CD4-positive, CD25-positive, alpha-beta regulatory T cell (primary cell): Measurements from ENCODE around the gene CEACAM16. TPM values are rescaled to one million over a fixed set of nuclear protein-coding genes. Genes with fewer than 3 reads are reported as not detected.
"Not testable (repeated sequence)": the region's sequence is repeated elsewhere in the genome, so short reads cannot be mapped to it uniquely, and the experiment has no call there.

Source experiments
- ATAC-seq, 2 donors: fragments of 150-1000 bp; cut with Tn5 transposase; one replicate each; pipeline ENCODE4 v1.10.0; 2021; ENCODE audit warnings: low read depth in 2 of 2, moderate number of reproducible peaks in 2 of 2, moderate library complexity in 1 of 2
- DNase-seq, 3 donors: peaks; one replicate each; pipeline versions ENCODE4 v3.0.0 to v3.0.0-alpha.2; 2012 to 2022; ENCODE audit warnings: mixed read lengths in 1 of 3
- H3K27ac ChIP-seq: one replicate; pipeline ENCODE4 v1.7.0; 2013; ENCODE audit warnings: mild to moderate bottlenecking, low read length; ENCODE audit not compliant: insufficient read depth, poor library complexity, severe bottlenecking
- H3K27me3 ChIP-seq: one replicate; pipeline ENCODE4 v1.7.0; 2013; ENCODE audit warnings: low read length; ENCODE audit not compliant: control insufficient read depth, insufficient read depth
- H3K36me3 ChIP-seq: one replicate; pipeline ENCODE4 v1.7.0; 2013; ENCODE audit warnings: mild to moderate bottlenecking, low read length, moderate library complexity; ENCODE audit not compliant: control insufficient read depth, insufficient read depth
- H3K4me1 ChIP-seq: 2 replicates; pipeline ENCODE4 v1.7.0; 2013; ENCODE audit warnings: mild to moderate bottlenecking, low read length; ENCODE audit not compliant: insufficient read depth, control insufficient read depth, poor library complexity, severe bottlenecking
- H3K4me3 ChIP-seq: one replicate; pipeline ENCODE4 v1.7.0; 2013; ENCODE audit warnings: low read depth, mild to moderate bottlenecking, low read length, moderate library complexity
- H3K9me3 ChIP-seq, 2 experiments: 1 replicate in 1 of 2; 2 replicates in 1 of 2; pipeline ENCODE4 v1.7.0; 2013; ENCODE audit warnings: low read length in 2 of 2, mild to moderate bottlenecking in 1 of 2, moderate library complexity in 1 of 2; ENCODE audit not compliant: control insufficient read depth in 2 of 2
- H3K27ac Mint-ChIP-seq, 3 donors: one replicate each; pipeline ENCODE4 v1.8.0; 2020 to 2022; ENCODE audit warnings: mild to moderate bottlenecking in 3 of 3, mixed read lengths in 3 of 3, moderate library complexity in 2 of 3
- H3K27me3 Mint-ChIP-seq: one replicate; pipeline ENCODE4 v1.8.0; 2022; ENCODE audit warnings: mild to moderate bottlenecking, mixed read lengths
- H3K36me3 Mint-ChIP-seq: one replicate; pipeline ENCODE4 v1.8.0; 2020; ENCODE audit warnings: mixed read lengths
- H3K4me1 Mint-ChIP-seq, 4 donors: one replicate each; pipeline ENCODE4 v1.8.0; 2020 to 2022; ENCODE audit warnings: mixed read lengths in 4 of 4, mild to moderate bottlenecking in 1 of 4
- H3K4me3 Mint-ChIP-seq, 4 donors: one replicate each; pipeline ENCODE4 v1.8.0; 2020 to 2022; ENCODE audit warnings: mild to moderate bottlenecking in 4 of 4, mixed read lengths in 4 of 4, moderate library complexity in 3 of 4
- H3K9me3 Mint-ChIP-seq, 7 donors: one replicate each; pipeline ENCODE4 v1.8.0; 2020 to 2022; ENCODE audit warnings: mixed read lengths in 7 of 7, mild to moderate bottlenecking in 3 of 7, moderate library complexity in 2 of 7
- polyA plus RNA-seq, 4 donors: library from polyadenylated mRNA; unstranded; fragments of 300-500 nt; fragmentation: Illumina TruSeq; gene quantifications; one replicate each; pipeline ENCODE4 v1.2.3, GENCODE V29; 2021
- total RNA-seq: library from RNA; stranded (reverse); gene quantifications from one replicate; pipeline ENCODE4 v1.2.3, GENCODE V29; 2022

Gene CEACAM16
- total and polyA plus RNA-seq, 5 donors from 2014 or later = not detected

DNA sequence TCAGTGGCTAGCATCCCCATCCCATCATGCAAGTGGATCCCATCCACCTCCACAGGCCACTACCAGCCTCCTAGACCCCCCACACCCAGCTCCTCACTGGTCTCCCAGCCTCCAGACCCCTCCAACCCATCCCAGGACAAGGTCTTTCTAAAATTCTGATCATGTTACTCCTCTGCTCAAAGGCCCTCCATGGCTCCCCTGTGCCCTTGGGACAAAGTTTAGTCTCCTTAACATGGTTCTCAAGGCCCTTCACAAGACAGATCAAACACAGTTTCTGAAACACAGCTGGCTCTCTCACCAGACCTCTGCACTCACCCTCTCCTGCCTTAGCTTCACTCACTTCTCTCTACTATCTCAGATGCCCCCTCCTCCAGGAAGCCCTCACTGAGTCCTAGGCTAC lies 18.4 kb upstream of the CEACAM16 start:
- Histone ChIP-seq H3K27me3 (no peaks in the 10 kb centered on the region), H3K36me3 (no peaks in the 10 kb centered on the region), H3K9me3 (no peaks in the 10 kb centered on the region), H3K4me3 (no peak overlapping the region), H3K4me1 (no peaks in the 10 kb centered on the region), H3K27ac (no peak overlapping the region)
- H3K4me3 Mint-ChIP-seq = no peak overlapping the region
- no peak for DNase-seq
- H3K36me3 Mint-ChIP-seq = no peaks in the 10 kb centered on the region
- peaks cover 0 to 2% (median 0%) of the 10 kb centered on the region in 7 donors for H3K9me3 Mint-ChIP-seq
- H3K27me3 Mint-ChIP-seq = peaks cover 29% of the 10 kb centered on the region
- ATAC-seq = no peak
- no peak overlapping the region for H3K27ac Mint-ChIP-seq
- H3K4me1 Mint-ChIP-seq = peaks cover 0 to 8% (median 2%) of the 10 kb centered on the region in 4 donors

DNA sequence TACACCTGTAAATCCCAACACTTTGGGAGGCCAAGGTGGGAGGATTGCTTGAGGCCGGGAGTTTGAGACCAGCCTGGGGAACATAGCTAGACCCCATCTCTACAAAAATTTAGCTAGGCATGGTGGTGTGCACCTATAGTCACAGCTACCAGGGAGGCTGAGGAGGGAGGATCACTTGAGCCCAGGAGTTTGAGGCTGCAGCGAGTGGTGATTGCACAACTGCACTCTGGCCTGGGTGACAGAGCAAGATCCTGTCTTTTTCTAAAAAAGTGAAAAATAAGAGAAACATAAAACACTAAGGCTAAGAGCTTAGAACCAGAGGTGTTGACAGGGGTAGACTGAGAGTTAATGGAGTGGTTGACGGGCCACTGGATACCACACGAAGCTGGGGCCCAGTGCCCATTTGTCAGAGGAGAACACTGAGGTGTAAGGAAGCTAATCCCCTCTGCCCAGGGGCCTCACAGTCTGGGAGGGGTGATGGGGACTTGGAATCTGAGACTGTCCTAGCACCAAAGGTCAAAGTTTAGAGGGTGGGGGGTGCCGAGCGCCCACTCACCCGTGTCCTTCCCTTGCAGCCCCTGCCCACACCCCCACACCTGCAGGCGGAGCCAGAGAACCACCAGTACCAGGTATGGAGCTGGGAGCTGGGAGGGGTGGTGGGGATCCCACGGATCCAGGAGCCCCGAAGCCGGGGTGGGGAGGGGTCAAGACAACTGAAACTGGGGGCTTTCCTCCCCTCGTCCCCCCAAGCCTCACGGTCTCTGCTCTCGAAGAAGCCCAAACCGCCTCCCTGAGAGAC lies 16.8 kb upstream of the CEACAM16 start:
- H3K36me3 Mint-ChIP-seq = no peaks in the 10 kb centered on the region
- H3K4me3 ChIP-seq = no peak overlapping the region

DNA sequence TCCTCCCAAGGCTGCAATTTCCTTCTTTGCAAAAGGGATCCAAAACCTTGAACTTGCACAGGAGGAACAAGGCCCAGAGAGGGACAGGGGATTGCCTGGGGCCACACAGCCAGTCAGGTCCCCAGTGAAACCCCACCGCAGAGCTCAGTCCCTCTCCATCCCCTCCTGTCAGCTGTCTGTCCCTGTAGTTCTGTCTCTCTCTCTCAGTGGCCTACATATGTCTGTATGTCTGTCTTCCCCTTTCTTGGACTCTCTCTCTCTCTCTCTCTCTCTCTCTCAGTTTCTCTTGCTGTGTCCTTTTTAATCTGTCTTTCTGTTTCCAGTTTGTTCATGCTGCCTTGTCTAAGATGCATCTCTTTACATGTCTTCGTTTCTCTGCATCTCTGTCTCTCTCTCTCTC lies 16.1 kb upstream of the CEACAM16 start:
- Mint-ChIP-seq H3K36me3 (no peaks in the 10 kb centered on the region), H3K27ac (no peak overlapping the region), H3K4me1 (peaks cover 0 to 8% (median 2%) of the 10 kb centered on the region in 4 donors), H3K9me3 (peaks cover 0 to 2% (median 0%) of the 10 kb centered on the region in 7 donors), H3K4me3 (no peak overlapping the region), H3K27me3 (peaks cover 24% of the 10 kb centered on the region)
- Histone ChIP-seq H3K27ac (no peak overlapping the region), H3K4me3 (no peak overlapping the region), H3K4me1 (no peaks in the 10 kb centered on the region), H3K27me3 (no peaks in the 10 kb centered on the region), H3K9me3 (no peaks in the 10 kb centered on the region), H3K36me3 (no peaks in the 10 kb centered on the region)
- DNase-seq (no peak), ATAC-seq (no peak)

More for the DNA sequence above, 16.8 kb upstream of the CEACAM16 start:
- ATAC-seq = no peak
- H3K9me3 Mint-ChIP-seq = peaks cover 0 to 2% (median 0%) of the 10 kb centered on the region in 7 donors
- peaks cover 0 to 8% (median 2%) of the 10 kb centered on the region in 4 donors for H3K4me1 Mint-ChIP-seq
- no peak overlapping the region for H3K27ac Mint-ChIP-seq
- Histone ChIP-seq H3K4me1 (no peaks in the 10 kb centered on the region), H3K36me3 (no peaks in the 10 kb centered on the region), H3K27ac (no peak overlapping the region), H3K27me3 (no peaks in the 10 kb centered on the region), H3K9me3 (no peaks in the 10 kb centered on the region)
- DNase-seq = no peak
- no peak overlapping the region for H3K4me3 Mint-ChIP-seq
- H3K27me3 Mint-ChIP-seq = peaks cover 24% of the 10 kb centered on the region

DNA sequence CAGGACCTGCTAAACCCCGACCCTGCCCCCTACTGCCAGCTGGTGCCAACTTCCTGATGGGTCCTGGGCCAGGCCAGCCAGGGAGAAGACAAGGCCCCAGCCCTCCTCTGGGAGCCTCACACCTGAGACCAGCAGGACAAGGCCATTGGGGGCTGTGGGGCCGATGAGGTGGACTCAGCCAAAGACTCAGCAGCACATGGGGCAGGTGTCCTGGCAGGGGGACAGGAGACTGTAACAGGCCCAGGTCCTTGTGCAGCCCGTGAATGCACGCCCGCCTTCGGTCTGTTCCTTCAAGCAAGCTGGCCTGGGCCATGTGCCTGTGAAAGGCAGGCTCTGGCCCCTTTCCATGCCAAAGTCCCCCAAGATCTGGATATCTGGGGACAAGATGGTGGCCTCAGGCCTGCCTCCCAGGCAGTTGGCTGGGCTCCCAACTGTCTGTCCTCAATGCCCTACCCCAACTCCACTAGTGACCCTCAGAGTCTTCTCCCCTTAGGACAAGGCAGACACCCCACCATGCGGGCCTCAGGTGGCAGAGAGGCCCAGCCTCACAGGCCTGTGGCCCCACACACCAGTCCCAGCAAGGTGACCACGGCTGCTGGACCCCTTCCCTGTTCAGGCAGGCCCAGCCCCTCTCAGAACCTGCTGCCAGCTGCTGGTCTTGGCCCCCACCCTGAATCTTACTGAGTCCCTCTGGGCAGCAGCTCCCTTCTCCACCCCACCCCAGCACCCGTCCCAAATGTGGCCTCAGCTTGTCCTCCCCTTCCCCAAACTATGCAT lies 15.3 kb upstream of the CEACAM16 start:
- H3K9me3 Mint-ChIP-seq = peaks cover 0 to 2% (median 0%) of the 10 kb centered on the region in 7 donors
- Histone ChIP-seq H3K9me3 (no peaks in the 10 kb centered on the region), H3K4me1 (no peaks in the 10 kb centered on the region), H3K27ac (no peak overlapping the region), H3K4me3 (no peak overlapping the region), H3K36me3 (no peaks in the 10 kb centered on the region), H3K27me3 (no peaks in the 10 kb centered on the region)
- H3K27ac Mint-ChIP-seq = no peak overlapping the region
- DNase-seq = no peak
- H3K27me3 Mint-ChIP-seq = peaks cover 24% of the 10 kb centered on the region
- peaks cover 0 to 7% (median 2%) of the 10 kb centered on the region in 4 donors for H3K4me1 Mint-ChIP-seq
- no peak for ATAC-seq
- H3K36me3 Mint-ChIP-seq = no peaks in the 10 kb centered on the region
- no peak overlapping the region for H3K4me3 Mint-ChIP-seq

DNA sequence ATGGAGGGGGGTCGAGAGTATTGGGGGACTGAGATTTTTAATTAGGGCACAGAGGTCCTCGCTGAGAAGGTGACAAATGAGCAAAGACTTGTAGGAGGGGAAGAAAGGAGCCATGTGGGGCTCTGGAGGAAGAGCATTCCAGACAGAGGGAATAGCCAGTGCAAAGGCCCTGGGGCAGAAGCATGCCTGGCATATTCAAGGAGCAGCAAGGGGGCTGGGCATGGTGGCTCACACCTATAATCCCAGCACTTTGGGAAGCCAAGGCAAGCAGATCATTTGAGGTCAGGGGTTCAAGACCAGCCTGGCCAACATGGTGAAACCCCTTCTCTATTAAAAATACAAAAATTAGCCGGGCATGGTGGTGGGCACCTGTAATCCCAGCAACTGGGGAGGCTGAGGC lies 14.6 kb upstream of the CEACAM16 start:
- H3K27ac ChIP-seq, H3K4me3 ChIP-seq, ATAC-seq, DNase-seq, H3K4me1 ChIP-seq, H3K27me3 ChIP-seq, H3K27ac Mint-ChIP-seq, H3K4me3 Mint-ChIP-seq, H3K9me3 Mint-ChIP-seq, H3K36me3 ChIP-seq, H3K9me3 ChIP-seq, H3K36me3 Mint-ChIP-seq: not testable (repeated sequence)
- H3K4me1 Mint-ChIP-seq = peaks cover 0 to 10% (median 5%) of the 10 kb centered on the region in 4 donors
- H3K27me3 Mint-ChIP-seq = peaks cover 24% of the 10 kb centered on the region

DNA sequence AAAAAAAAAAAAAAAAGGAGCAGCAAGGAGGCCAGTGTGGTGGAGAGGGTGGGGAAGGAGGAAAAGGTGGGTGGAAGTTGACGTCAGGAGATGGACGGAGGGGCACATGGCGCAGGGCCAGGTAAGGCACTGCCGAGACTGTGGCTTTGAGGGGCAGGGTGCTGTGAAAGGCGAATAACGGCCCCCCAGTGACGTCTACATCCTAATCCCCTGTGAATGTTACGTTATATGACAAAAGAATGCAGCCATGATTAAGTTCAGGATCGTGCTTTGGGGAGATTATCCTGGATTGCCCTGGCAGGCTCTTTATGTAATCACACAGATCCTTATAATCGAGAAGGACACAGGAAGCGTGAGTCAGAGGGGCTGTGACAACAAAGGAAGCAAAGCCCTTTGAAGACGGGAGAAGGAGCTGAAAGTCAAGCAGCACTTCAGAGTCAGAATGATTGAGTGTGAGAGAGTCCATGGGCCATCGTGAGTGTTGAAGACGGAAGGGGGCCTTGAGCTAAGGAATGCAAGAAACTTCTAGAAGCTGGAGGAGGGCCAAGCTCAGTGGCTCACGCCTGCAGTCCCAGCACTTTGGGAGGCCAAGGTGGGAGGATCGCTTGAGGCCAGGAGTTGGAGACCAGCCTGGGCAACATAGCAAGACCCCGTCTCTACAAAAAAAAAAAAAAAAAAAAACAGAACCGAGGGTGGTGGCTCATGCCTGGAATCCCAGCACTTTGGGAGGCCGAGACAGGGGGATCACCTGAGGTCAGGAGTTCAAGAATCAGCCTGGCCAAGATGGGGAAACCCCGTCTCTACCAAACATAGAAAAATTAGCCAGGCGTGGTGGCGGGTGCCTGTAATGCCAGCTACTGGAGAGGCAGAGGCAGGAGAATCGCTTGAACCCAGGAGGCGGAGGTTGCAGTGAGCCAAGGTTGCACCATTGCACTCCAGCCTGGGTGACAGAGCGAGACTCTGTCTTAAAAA lies 13.8 kb upstream of the CEACAM16 start:
- Histone ChIP-seq H3K27me3 (no peaks in the 10 kb centered on the region), H3K4me1 (no peaks in the 10 kb centered on the region), H3K36me3 (no peaks in the 10 kb centered on the region), H3K27ac (no peak overlapping the region), H3K4me3 (no peak overlapping the region), H3K9me3 (no peaks in the 10 kb centered on the region)
- ATAC-seq (no peak), DNase-seq (peak in 1 of 3 donors; percentile 41)
- Mint-ChIP-seq H3K4me3 (no peak overlapping the region), H3K27me3 (peaks cover 21% of the 10 kb centered on the region), H3K27ac (peak overlapping the region in 1 of 3 donors; percentile 54), H3K9me3 (no peaks in the 10 kb centered on the region), H3K4me1 (peaks cover 0 to 18% (median 5%) of the 10 kb centered on the region in 4 donors), H3K36me3 (no peaks in the 10 kb centered on the region)

DNA sequence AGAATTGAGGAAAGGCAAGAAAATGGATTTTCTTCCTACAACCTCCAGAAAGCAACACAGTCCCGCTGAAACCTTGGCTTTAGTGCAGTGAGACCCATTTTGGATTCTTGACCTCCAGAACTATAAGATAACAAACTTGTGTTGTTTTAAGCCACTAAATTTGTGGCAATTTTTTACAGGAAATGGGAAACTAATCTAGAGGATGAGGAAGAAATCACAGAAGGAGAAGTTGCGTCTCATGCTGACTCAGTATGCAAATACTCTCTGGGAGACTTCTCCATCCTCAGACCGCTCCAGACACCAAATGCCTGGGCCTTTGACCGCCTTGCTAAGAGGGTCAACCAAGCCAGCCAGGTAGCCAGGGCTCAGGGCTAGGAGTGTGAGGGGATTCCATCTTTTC lies 13.1 kb upstream of the CEACAM16 start:
- H3K9me3 Mint-ChIP-seq = no peaks in the 10 kb centered on the region
- H3K27me3 Mint-ChIP-seq = peaks cover 17% of the 10 kb centered on the region
- no peaks in the 10 kb centered on the region for H3K27me3 ChIP-seq
- H3K9me3 ChIP-seq = no peaks in the 10 kb centered on the region
- H3K36me3 ChIP-seq = no peaks in the 10 kb centered on the region
- no peak overlapping the region for H3K27ac ChIP-seq
- H3K27ac Mint-ChIP-seq = no peak overlapping the region
- ATAC-seq = no peak
- H3K4me3 Mint-ChIP-seq = no peak overlapping the region
- no peak for DNase-seq
- no peaks in the 10 kb centered on the region for H3K36me3 Mint-ChIP-seq
- H3K4me1 Mint-ChIP-seq = peaks cover 0 to 18% (median 5%) of the 10 kb centered on the region in 4 donors
- H3K4me1 ChIP-seq = no peaks in the 10 kb centered on the region
- H3K4me3 ChIP-seq = no peak overlapping the region
